ENCODE results near the gene MSH2.

MSH2 gene

DNA sequence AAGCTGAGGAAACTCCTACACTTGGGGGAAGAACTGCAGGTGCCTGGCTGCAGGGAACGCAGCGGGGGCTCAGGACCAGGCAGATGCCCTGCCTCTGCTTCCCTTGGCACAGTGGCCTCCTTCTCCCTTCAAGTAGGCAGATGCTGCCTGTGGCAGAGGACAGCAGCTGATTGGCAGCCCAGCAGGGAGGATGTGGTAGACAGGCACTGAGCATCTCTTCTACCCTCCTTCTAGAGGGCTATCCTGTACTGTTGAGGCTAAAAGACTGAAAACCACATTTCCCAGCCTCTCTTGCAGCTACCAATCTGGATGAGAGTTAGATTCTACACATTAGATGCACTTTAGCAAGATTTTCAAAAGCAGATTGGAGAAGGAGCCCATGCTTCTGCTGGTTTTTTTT is 105.7 kb downstream of the MSH2 start:
- no peak for DNase-seq (ENCODE audit: low read depth in 2 of 2)

DNA sequence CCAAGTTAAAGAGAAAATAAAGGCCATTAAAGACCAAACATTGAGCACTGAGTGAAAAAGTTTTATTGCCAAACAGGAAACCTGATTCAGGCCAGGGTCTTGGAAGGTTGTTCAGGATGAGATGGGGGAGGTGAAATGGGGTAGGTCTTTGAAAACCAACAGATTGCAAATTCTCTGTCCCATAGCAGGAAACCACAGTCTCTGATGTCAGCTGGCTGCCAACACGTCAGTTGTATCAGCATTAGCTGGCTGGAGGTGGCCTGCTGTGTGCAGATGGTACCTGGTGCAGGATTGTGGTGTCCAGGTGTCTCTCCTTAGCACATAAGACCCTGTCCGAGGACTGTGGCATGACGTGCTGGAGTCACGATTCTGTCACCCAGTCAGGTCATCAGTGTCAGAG is 106.3 kb downstream of the MSH2 start:
- no peak for DNase-seq (ENCODE audit: low read depth in 2 of 2)

DNA sequence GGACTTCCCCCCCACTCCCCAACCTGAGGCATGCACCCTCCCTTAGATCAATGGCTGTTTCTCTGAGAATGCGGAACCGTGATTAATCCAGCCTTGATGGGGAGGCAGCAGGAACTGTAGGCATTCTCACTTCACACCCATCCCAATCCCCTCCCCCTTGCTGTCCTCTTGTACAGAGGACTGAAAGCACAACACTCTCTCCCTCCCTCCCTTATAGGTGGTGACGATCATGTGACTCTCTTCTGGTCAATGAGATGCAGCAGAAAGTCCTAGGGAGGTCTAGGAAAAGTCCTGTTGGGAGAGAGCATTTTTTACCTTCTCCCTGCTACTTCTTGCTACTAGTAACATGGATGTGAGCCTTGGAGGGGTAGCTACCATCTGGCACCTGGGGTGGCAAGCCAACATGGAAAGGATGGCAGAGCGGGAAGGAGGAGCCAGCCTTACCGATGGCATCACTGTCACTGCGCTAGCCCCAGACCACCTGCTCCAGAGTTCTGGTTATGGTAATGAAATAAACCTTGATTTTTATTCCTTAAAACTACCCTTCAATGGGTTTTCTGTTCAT is 106.9 kb downstream of the MSH2 start:
- DNase-seq (ENCODE audit: low read depth in 2 of 2): no peak

DNA sequence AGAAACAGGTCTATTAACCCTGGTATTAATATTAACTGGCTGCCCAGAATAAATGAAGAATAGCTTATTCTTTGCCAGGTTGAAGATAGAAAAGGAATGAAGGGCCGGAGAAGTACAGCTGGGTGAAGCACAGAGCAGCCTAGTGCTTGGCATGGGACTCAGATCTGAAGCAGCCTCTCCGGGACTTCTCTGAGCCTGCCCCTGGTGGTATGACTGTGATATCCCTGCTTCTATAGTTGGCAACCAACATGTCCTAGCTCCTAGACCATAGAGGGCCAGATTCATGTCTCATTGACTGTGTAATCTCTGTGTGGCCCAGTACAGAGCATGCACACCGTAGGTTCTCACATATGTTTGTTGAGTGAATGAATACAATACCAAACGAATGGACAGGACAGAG is 107.8 kb downstream of the MSH2 start:
- no peak for DNase-seq (ENCODE audit: low read depth in 2 of 2)

DNA sequence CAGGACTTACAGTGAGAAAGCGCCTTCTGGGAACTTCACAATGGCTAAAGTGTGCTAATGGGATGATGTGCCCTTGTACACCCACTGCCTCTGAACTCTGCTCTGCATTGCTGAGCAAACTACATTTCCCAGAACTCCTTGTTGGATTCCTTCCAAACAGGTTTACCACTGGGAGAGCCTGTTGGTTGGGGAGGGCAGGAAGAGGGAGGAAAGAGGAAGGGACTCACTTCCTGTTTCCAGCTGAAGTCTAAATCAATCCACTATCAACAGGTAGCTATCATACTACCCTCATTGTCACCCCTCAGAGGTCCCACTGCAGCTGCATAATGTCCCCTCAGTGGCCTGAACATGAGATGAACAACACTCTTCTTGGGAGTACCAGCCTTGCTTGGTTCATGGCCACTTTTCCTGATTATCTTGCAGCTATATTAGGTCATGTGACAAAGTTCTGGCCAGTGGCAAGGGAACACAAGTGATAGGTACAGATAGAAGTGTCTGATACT is 109.7 kb downstream of the MSH2 start:
- DNase-seq (ENCODE audit: low read depth in 2 of 2): no peak

DNA sequence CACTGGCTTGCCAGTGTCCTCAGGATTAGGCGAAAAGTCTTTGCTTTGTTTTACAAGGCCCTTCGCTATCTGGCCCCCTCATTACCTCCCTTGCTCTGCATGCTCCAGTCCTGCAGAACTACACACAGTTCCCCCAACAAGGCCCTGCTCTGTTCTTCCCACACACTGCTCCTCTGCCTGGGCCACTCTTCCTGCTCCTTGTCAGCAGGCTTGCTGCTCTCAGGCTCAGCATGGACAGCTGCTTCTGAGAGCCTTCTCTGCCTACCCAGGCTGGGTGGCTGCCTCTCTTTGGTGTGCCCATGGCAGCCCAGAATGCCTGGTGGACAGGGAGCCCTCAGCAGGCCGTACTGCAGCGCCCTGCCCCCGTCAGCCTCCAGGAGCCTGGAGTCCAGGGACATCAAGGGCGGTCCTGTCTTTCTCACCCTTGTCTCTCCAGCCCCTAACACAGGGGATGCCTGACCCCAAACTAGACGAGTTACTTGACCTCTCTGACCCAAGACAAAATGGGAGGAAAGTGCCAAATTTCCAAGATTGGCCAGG is 111.1 kb downstream of the MSH2 start:
- DNase-seq (ENCODE audit: low read depth in 2 of 2): no peak

DNA sequence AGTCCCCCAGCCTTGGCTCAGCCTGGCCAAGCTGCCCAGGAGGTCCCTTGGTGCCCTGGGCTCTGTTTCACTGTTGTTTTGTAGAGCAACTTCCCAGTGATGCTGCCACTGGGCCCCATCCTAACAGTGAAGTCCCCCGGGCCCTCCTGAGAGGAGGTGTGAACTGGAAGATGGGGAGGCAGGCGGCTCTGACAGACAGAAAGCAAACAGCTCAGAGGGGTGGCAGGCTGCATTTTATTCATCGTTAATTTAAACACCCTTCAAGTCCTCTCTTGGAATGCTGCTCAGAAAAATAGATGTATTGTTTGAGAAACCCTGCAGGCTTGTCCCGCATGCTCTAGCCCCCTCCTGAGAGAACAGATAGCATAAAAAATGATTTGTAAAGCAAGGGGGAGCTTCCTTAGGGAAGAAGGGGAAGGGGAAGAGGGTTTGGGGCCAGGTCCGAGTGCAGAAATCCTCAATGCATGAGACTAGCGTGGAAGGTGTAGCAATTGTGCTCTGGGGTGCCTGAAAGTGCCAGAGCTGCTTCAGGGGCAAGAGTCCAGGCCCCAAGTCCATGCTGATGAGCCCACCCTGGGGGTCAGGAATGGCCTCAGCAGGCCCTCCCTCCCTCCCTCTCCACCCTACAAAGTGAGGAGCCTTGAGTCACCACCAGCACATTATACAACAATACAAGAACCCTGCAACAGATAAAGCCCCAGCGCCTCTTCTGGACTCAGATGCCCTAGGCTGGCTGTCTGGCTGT is 113.6 kb downstream of the MSH2 start:
- no peak for DNase-seq (ENCODE audit: low read depth in 2 of 2)

DNA sequence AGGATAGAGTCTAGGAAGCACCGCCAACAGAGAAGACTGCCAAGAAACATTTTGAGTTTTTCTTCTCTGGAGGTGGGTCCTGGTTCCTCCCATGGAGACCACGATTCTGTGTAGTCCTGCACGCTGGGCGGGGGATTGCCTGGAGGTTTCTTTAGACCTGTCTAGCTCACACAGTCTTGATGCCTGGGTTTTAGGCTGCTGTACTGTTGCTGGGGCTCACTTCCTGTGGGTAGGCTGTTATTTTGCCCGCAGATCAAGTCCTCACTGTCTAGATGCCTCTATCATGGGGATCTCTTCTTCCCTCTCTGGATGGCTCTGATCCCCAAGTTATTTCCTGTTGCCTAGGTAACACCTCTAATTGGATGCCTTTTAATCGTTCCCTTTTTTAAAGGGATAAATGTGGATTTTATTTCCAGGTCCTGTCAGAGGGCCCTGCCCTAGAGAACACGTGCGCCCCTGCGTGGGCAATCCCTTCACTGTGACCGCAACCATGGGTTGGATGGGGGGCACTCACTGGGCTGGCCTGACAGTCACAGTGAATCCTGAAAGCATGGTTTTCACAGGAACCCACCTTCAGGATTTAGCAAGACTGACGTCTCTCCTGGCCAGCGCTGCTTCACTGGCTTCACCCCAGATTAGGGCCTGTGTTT is 115.7 kb downstream of the MSH2 start:
- DNase-seq (ENCODE audit: low read depth in 2 of 2): no peak

DNA sequence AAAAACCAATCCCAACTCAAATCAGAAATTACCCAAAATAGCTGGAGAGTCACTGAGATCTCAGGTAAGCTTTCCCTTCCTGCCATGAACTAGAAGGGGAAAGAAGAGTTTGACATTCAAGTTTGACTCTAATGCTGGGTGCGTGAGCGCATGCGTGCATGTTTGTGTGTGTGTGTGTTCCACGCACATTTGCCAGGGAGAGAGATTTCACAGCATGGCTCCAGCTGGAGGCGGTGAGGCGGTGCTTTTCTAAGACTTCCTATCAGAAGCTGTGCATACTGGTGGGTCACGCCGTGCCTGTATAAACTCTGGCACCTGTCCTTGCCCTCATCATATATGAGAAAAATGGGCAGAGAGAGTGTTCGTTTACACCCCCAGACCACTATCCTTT is 116.2 kb downstream of the MSH2 start:
- no peak for DNase-seq (ENCODE audit: low read depth in 2 of 2)

DNA sequence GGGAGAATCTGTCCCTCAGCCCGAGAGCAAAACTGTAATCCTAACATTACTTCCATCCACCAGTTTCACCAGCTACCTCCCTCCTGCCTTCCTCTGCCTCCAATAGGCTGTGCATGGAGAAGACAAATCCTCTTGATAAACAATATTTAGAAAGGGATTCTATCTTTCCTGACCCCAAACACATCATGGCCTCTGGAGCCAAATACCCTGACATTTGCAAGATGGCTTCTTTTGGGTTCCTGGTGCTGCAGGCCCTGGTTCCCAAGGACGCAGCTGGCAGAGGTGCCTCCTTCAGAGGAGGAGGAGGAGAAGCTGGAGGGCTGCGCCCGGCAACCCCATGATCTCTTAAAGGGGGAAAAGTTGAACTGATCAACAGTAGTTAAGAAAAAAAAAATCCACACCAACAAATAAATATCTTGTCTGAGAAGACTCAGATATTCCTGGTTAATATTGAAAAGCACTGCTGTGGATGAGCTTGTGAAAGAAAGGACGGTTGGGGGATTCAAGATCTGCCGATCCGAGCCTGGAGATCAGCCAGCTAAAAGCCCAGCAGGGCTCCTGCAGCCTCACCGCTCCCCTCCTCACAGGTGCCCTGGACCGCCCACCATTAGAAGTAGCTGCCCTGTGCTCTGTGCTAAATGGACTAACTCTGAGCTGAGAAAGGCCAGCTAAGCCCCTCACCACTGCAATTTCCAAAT is 116.8 kb downstream of the MSH2 start:
- no peak for DNase-seq (ENCODE audit: low read depth in 2 of 2)

DNA sequence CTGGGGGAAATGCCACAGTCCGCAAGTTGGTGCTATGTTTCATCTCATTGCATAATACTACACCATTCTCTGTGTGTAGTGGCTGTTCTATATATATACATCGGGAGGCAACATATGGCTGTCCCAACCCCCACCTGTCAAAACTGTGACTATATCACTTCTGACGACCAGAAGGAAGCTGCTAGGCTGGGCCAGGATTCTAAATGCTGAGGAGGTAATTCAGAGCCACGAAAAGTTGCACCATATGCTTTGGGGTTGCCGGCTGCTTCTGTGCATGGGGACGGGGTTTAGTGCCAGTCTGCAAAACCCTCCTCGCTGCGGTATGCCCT is 117.3 kb downstream of the MSH2 start:
- DNase-seq (ENCODE audit: low read depth in 2 of 2): no peak

DNA sequence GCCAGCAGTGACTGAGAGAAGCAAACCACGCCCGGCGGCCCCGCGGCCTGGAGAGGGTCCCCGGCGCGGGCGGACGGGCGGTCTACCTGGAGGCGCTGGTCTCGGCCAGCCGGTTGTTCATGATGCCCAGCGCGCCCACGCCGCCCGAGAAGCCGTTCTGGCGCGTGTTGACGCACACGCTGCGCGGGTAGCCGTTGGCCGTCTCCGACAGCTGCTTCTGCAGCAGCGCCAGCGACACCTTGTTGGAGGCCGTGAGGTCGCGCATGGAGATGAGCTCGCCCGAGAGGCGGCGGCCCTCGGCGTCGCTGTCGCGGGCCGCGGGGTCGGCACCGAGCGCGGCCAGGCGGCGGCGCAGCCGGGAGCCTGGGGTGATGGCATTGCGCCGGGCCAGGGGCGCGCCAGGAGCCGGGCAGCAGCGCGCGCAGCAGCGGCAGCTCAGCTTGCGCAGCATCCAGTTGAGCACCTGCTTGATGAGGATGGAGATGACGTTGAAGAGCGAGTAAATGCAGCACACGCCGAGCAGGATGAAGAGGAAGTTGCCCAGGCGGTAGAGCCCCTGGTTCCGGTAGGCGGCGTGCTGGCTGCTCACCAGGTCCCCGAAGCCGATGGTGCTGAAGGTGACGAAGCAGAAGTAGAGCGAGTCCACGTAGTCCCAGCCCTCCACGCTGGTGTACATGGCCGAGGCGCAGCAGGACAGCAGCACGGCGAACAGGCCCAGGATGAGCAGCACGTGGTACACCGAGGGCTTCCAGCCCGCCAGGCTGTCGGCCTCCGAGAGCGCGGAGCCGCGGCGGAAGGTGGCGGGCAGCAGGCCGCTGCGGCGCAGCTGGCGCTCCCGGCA is 118.1 kb downstream of the MSH2 start:
- peak; percentile 54 to 62 for DNase-seq (ENCODE audit: low read depth in 2 of 2)

DNA sequence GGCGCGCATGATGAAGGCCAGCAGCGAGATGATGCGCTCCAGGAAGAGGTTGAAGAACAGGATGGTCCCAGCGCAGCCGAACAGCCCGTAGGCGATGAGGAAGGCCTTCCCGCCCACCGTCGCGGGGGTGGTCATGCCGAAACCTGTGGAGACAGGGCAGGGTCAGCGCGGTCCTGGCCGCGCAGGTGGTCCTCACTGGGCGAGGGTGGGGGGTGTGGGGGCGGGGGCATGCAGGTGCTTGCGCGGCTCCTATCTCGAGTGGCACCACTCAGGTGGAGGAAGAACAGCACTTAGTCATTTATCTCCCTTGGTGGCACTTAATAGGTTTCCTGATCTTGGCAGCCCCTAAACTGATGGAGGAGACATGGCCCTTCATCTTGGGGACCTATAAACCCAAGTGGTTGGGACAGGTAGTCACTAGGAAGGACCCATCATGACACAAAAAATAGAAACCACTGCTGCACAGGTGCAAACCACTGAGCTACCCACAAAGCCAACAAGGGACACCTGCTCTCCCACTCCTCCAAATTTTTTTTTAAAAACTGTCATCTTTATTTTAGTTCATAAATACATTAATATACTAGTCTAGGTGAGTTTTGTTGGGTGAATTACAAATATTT is 118.8 kb downstream of the MSH2 start:
- no peak for DNase-seq (ENCODE audit: low read depth in 2 of 2)

DNA sequence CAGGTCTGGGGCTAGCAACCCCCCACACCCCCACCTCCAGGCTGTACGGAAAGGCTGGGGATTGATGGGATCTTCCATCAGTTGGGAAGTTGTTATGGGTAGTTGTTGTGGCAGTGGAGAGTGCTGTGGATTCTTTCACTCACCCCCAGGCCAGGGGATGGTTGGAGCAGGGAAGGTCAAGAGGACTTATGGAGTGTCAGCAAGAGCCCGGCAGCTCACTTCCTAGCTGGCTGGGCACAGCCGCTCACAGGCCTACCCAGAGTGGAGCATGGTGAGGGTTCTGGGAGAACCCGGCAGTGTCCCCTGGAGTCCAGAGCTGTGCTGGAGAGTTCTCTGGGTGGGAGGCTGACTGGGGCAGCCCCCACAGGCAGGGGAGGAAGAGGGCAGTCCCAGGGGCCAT is 122.2 kb downstream of the MSH2 start:
- DNase-seq (ENCODE audit: low read depth in 2 of 2): no peak

DNA sequence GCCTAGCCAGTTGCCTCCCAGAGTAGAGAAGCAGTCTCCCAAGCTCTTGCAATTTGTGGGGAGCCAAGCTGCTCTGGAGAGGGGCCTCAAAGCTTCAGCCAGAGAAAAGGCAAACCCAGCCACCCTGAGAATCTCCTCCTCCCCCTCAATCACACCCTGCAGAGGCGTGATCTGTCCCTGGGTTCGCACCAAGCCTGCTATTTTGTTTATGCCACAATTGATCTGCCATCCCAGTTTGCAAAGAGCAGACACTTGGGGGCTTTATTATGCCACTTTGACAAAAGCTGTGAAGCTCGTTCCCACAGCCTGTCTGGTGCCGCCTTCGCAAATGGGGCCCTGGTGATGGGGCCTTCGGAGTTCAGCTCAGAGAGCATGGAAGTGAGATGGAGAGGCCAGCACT is 125.5 kb downstream of the MSH2 start:
- no peak for DNase-seq (ENCODE audit: low read depth in 2 of 2)

DNA sequence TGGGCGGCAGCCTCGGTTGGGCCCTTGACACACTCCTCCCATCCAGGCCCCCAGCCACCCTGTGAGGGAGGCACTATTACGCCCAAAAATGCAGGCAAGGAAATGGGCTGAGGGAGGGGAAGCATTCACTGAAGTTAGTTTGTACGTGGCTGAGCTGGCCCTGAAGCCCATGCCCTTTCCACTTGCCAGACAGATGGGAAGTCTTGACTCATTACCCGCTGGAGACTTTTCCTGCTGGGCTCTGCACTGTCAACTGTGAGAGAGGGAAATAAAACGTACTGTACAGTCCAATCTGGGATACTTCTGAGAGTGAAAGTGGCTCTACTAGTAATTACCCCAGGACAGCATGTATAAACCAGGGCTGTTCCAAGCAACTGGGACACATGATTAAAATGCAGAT is 125.9 kb downstream of the MSH2 start:
- no peak for DNase-seq (ENCODE audit: low read depth in 2 of 2)

DNA sequence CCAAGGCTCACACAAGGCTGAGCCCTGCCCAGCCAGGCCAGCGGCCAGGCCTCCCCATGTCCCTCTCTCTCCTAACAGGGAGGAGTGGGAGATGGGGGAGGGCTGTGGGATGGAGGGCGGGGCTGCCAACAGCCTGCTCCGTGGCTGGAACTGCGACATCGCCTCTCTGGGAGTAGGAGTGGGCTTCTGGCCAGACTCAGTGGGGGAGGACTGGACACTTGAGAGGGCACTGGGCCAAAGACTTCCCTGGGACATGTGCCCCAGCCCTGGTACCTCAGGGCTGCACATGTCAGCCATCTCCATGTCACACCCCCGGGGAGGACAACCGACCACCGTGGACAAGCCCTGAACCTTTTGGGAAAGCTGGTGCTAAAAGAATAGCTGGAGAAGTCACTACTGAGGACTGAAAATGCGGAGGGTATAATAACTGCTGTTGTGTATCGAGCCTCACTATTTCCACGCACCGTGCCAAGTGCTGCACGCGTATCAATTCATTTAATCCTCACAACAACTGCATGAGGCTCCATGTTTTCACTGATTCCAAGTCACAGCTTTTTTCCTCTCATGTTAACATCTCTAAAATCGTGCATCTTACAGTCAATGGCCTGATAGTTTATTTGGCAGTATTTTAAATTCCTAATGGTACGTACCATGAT is 127.3 kb downstream of the MSH2 start:
- DNase-seq (ENCODE audit: low read depth in 2 of 2): no peak

DNA sequence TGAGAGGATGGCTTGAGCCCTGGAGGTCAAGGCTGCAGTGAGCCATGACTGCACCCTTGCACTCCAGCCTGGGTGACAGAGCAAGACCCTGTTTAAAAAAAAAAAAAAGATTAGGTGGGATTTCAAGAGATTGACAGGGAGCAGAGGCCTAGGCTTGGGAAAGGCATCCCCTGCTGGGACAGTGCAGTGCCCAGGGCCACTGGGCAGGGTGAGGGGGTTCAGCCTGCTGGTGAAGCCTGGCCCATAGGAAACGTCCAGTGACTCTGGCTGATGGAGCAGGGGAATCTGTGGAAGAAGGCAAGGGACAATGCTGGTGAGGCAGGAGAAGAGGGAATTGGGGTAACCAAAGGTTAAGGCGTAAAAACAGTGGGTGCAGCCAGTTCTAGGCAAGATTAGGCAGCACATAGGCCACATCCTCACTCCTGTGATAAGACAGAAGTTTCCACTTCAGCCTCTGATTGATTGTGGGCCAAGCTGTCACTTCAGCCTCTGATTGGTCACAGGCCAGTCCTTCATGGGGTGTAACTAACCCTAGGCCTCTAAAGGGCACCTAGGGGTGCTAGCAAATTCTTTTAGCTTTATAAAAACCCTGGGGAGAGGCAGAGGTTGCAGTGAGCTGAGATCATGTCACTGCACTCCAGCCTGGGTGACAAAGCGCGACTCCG is 128.6 kb downstream of the MSH2 start:
- DNase-seq (ENCODE audit: low read depth in 2 of 2): no peak

Data from stimulated activated CD4-positive, alpha-beta T cell treated with anti-CD3 and anti-CD28 coated beads, Interleukin-12 subunit alpha, Interleukin-12 subunit beta, amount 100 ng/mL, for 24 hours (primary cell).